B cell (primary cell): ENCODE measurements around the gene ARHGAP9. TPM values are rescaled to one million over a fixed set of nuclear protein-coding genes. Genes with fewer than 3 reads are reported as not detected.

Source experiments
- ATAC-seq: fragments of 200-7000 bp; cut with Tn5 transposase; one replicate; pipeline ENCODE4 v1.10.0; 2021; ENCODE audit warnings: low read depth, mild to moderate bottlenecking, moderate number of reproducible peaks, moderate library complexity
- CTCF ChIA-PET: fragments of 350-600 bp; sonication (Branson Sonifier 250); formaldehyde crosslinking; loops from one replicate; lab custom pipeline; 2021; ENCODE audit warnings: antibody characterized with exemption, inconsistent platforms; lab: Charles Lee
- POLR2A ChIA-PET: fragments of 350-600 bp; sonication (Branson Sonifier 250); formaldehyde crosslinking; loops from one replicate; lab custom pipeline; 2021; ENCODE audit warnings: antibody characterized with exemption; lab: Charles Lee
- DNase-seq: peaks from one replicate; pipeline ENCODE4 v3.0.0; 2013
- H2AFZ ChIP-seq: 2 replicates; pipeline ENCODE4 v1.6.1; 2012; ENCODE audit warnings: mild to moderate bottlenecking, low read depth, low read length; ENCODE audit not compliant: insufficient read depth, poor library complexity, severe bottlenecking
- H3K27ac ChIP-seq, 2 donors: 1 replicate in 1 of 2; 2 replicates in 1 of 2; pipeline ENCODE4 v1.5.1; 2012 to 2013; ENCODE audit warnings: low read length in 2 of 2, mild to moderate bottlenecking in 2 of 2, moderate library complexity in 1 of 2
- H3K27me3 ChIP-seq, 4 experiments: fragments of 200-600 bp in 1 of 4; sonication (generic) in 1 of 4; replicated peaks in 1 of 4; 1 replicate in 2 of 4; 2 replicates in 2 of 4; pipeline versions ENCODE4 v1.6.1 to v1.7.0; 2013 to 2016; ENCODE audit warnings: low read length in 3 of 4, mild to moderate bottlenecking in 2 of 4, mixed read lengths in 1 of 4, moderate library complexity in 1 of 4; ENCODE audit not compliant: insufficient read depth in 4 of 4, control insufficient read depth in 3 of 4; ENCODE audit errors: control extremely low read depth in 1 of 4
- H3K36me3 ChIP-seq, 2 experiments: replicated peaks in 1 of 2; 1 replicate in 1 of 2; 2 replicates in 1 of 2; pipeline versions ENCODE4 v1.6.1 to v1.7.1; 2013; ENCODE audit warnings: low read length in 1 of 2; ENCODE audit not compliant: insufficient read depth in 2 of 2, control insufficient read depth in 1 of 2; ENCODE audit errors: control extremely low read depth in 1 of 2, extremely low read depth in 1 of 2
- H3K4me1 ChIP-seq, 2 donors: fragments of 200-600 bp in 1 of 2; sonication (generic) in 1 of 2; 1 replicate in 1 of 2; 2 replicates in 1 of 2; pipeline versions ENCODE4 v1.5.1 to v1.6.1; 2013 to 2017; ENCODE audit warnings: low read length in 2 of 2; ENCODE audit not compliant: control insufficient read depth in 2 of 2, insufficient read depth in 2 of 2
- H3K4me2 ChIP-seq: replicated peaks from 2 replicates; pipeline ENCODE3; 2012; ENCODE audit warnings: mild to moderate bottlenecking, low read depth, low read length; ENCODE audit not compliant: poor library complexity, severe bottlenecking
- H3K4me3 ChIP-seq, 5 experiments: fragments of 200-600 bp in 1 of 5; sonication (generic) in 1 of 5; 1 replicate in 3 of 5; 2 replicates in 2 of 5; pipeline versions ENCODE4 v1.5.1 to v1.7.0; 2011 to 2016; ENCODE audit warnings: low read length in 4 of 5, mild to moderate bottlenecking in 4 of 5, low read depth in 2 of 5, control low read depth in 1 of 5, moderate library complexity in 1 of 5; ENCODE audit not compliant: insufficient read depth in 1 of 5; ENCODE audit errors: control extremely low read depth in 1 of 5, extremely low read depth in 1 of 5
- H3K79me2 ChIP-seq: fragments of 200-600 bp; sonication (generic); one replicate; pipeline ENCODE4 v1.6.0; 2016; ENCODE audit warnings: low read length; ENCODE audit not compliant: control insufficient read depth, insufficient read depth
- H3K9ac ChIP-seq: fragments of 200-600 bp; sonication (generic); 2 replicates; pipeline ENCODE4 v1.6.1; 2017; ENCODE audit warnings: mild to moderate bottlenecking, low read length, moderate library complexity
- H3K9me3 ChIP-seq, 3 donors: one replicate each; pipeline versions ENCODE4 v1.6.1 to v1.7.1; 2013; ENCODE audit warnings: low read length in 2 of 3; ENCODE audit not compliant: control insufficient read depth in 2 of 3, insufficient read depth in 1 of 3; ENCODE audit errors: control extremely low read depth in 1 of 3
- H4K20me1 ChIP-seq: 2 replicates; pipeline ENCODE4 v1.6.0; 2012; ENCODE audit warnings: mild to moderate bottlenecking, low read length; ENCODE audit not compliant: insufficient read depth, control insufficient read depth, poor library complexity, severe bottlenecking
- H3K27ac Mint-ChIP-seq: one replicate; pipeline ENCODE4 v1.8.0; 2021; ENCODE audit warnings: mixed read lengths
- H3K27me3 Mint-ChIP-seq: one replicate; pipeline ENCODE4 v1.8.0; 2021; ENCODE audit warnings: mixed read lengths
- H3K4me1 Mint-ChIP-seq: one replicate; pipeline ENCODE4 v1.8.0; 2021; ENCODE audit warnings: mixed read lengths
- H3K4me3 Mint-ChIP-seq: one replicate; pipeline ENCODE4 v1.8.0; 2021; ENCODE audit warnings: mixed read lengths
- H3K9me3 Mint-ChIP-seq: one replicate; pipeline ENCODE4 v1.8.0; 2022; ENCODE audit warnings: mixed read lengths; ENCODE audit not compliant: insufficient read depth
- CTCF ChIP-seq: fragments of 200-600 bp; IDR thresholded peaks from one replicate; pipeline ENCODE4 v1.8.0; 2022; ENCODE audit warnings: antibody characterized with exemption, mild to moderate bottlenecking
- EZH2 ChIP-seq: IDR thresholded peaks from 2 replicates; pipeline ENCODE4 v1.6.1; 2012; ENCODE audit warnings: borderline replicate concordance, low read depth, mild to moderate bottlenecking, moderate library complexity, low read length; ENCODE audit not compliant: insufficient read depth, poor library complexity, severe bottlenecking
- WGBS: methylation state at CpG from one replicate; pipeline ENCODE4 v1.1.5; 2013; ENCODE audit warnings: missing lambda C conversion rate; ENCODE audit not compliant: insufficient coverage; 5-methylcytosine and 5-hydroxymethylcytosine counted together
- intact Hi-C: fragments of 100-400 bp; cut with micrococcal nuclease; formaldehyde crosslinking; loops from one replicate; pipeline ENCODE4 v1.10.0; 2022
- polyA plus RNA-seq: library from polyadenylated mRNA; depleted of rRNA; stranded (reverse); fragments of >200 nt; gene quantifications from 2 replicates; pipeline ENCODE4 v1.2.3, GENCODE V29; 2012
- total RNA-seq, 2 donors: library from RNA; stranded (reverse); fragments of 120-200 nt in 1 of 2; gene quantifications; 1 replicate in 1 of 2; 2 replicates in 1 of 2; pipeline versions ENCODE4 v1.2.3 to v1.2.4, GENCODE V29; 2013 to 2022

The ARHGAP9 gene
- total and polyA plus RNA-seq, 2 donors (not counting 1 experiment from before 2014, with no cell fraction given), result 161 to 390 TPM

GRCh38 chr12:57459750-57460467 is 19.8 kb downstream of the ARHGAP9 start, which contains the start of gene GLI1:
GLI1 (plus strand) TSS chr12:57459785; CDS start chr12:57463692, 3,907 bp downstream.
- TF ChIP-seq CTCF (no peak), EZH2 (no peak)
- DNase-seq (no peak), ATAC-seq (no peak)
- no peaks in the 10 kb centered on the region for H3K9me3 ChIP-seq
- ChIA-PET CTCF (interaction anchor here (0.6 to 7.6 kb wide), 19 partner anchors 10 to 217 kb away, joined by 3 to 166 read pairs (median 5); partner anchors contain the start of genes ARHGAP9, DDIT3 and MARS1), POLR2A (interaction anchor here (0.6 to 3.9 kb wide), 7 partner anchors 19 to 774 kb away, joined by 3 to 39 read pairs (median 4); partner anchors contain the start of genes ARHGAP9 and DDIT3)
- no peaks in the 10 kb centered on the region for H3K9me3 Mint-ChIP-seq
- peak within 1 kb of the TSS; percentile 98 for H3K4me3 Mint-ChIP-seq
- H3K36me3 ChIP-seq, result no peaks in the 10 kb centered on the region
- H4K20me1 ChIP-seq, result no peaks in the 10 kb centered on the region
- H3K79me2 ChIP-seq, result peaks cover 6% of the 10 kb centered on the region
- no peaks in the 10 kb centered on the region for H3K27me3 Mint-ChIP-seq
- H3K27ac Mint-ChIP-seq, result peak within 1 kb of the TSS; percentile 95
- peaks cover 53% of the 10 kb centered on the region for H3K4me1 Mint-ChIP-seq
- H3K4me3 ChIP-seq, result peak within 1 kb of the TSS; percentile 58 to 93 (median 89)
- 3% methylated on average over 8 of the region's 36 CpGs for WGBS
- peak within 1 kb of the TSS; percentile 78 for H2AFZ ChIP-seq
- no peaks in the 10 kb centered on the region for H3K27me3 ChIP-seq
- peak within 1 kb of the TSS; percentile 94 for H3K4me2 ChIP-seq
- H3K9ac ChIP-seq, result peak within 1 kb of the TSS; percentile 81
- intact Hi-C loops, result loop anchor here (1.0 to 10.0 kb wide), 7 partner anchors 29 to 348 kb away; partner anchors contain the start of genes CDK4, DDIT3, MARCHF9 and R3HDM2
- H3K4me1 ChIP-seq, result peaks cover 30 to 58% of the 10 kb centered on the region in 2 donors
- H3K27ac ChIP-seq, result peak within 1 kb of the TSS; percentile 88 to 92
